ENCODE measurements around the gene NECAB3. TPM values are rescaled to one million over a fixed set of nuclear protein-coding genes. Genes with fewer than 3 reads are reported as not detected.

Gene NECAB3
- total and polyA plus RNA-seq, 2 of the 4 experiments (the other 2 are of a cell fraction), result 8.6 to 28.4 TPM

DNA sequence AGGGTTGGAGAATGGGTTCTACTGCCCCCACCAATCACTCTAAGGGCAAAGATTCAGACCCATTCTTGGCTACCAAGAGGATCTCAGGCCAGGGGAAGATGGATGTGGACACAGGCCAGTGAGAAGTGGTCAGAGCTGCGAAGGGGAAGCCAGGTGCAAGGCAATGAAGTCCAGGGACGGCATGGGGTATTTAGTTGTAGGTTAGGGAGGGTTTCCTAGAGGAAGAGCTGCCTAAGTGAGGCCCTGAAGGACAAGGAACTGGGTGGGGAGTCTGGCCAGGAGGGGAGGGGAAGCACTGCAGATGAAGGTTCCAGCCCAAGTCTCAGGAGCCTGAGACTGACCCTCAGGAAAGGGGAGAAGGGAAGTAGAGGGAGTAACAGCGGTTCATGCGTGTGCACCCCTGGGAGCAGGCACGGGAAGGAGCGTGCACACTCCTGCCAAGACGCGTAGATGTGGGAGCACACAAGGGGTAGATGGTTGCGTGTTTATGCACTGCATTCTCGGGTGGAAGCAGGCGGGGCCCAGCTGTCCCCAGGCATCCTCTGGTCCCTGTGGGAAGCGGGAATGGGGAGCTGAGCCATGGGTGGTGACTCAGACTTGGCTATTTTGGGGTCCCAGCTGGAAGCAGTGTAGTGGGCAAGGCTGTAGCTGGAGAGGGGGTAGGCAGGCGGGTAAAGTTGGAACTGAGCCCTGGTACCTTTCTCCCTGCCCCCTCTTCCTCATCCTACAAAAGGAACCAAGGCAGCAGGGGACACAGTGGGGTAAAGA is 4.2 kb downstream of the NECAB3 start (continued):
- TF ChIP-seq MAZ (IDR thresholded peaks at IDR 0.05; ENCODE audit: borderline replicate concordance, low read depth, low read length), result no peak

GRCh38 chr20:33669224-33669623 is 5.0 kb downstream of the NECAB3 start:
- ATAC-seq (ENCODE audit: low read depth), result no peak
- Histone ChIP-seq H3K9me1 (ENCODE audit: insufficient read depth, low read length) (peaks cover 24% of the 10 kb centered on the region), H3K4me1 (ENCODE audit: control insufficient read depth, insufficient read depth, low read length) (peaks cover 23% of the 10 kb centered on the region), H2BK120ac (ENCODE audit: low read depth, low read length) (no peak overlapping the region), H2AK9ac (replicated peaks; ENCODE audit: low read depth, low read length, poor library complexity) (no peak overlapping the region), H3K36me3 (ENCODE audit: control insufficient read depth, insufficient read depth, low read length) (peaks cover 13% of the 10 kb centered on the region), H3K18ac (ENCODE audit: low read depth, low read length) (no peak overlapping the region), H3K56ac (ENCODE audit: extremely low read depth, insufficient read depth, low read length) (no peak overlapping the region), H2AFZ (replicated peaks; ENCODE audit: low read length, poor library complexity) (no peak overlapping the region), H3K27me3 (ENCODE audit: control insufficient read depth, insufficient read depth, low read length) (no peaks in the 10 kb centered on the region), H2BK15ac (ENCODE audit: low read depth, low read length) (no peak overlapping the region), H3K4ac (ENCODE audit: low read depth, low read length) (no peak overlapping the region), H3K4me3 (ENCODE audit: insufficient read depth, low read depth, low read length) (no peak overlapping the region), H4K8ac (ENCODE audit: low read depth in 2 of 2, low read length in 2 of 2) (no peak overlapping the region), H2AK5ac (ENCODE audit: low read depth, low read length) (no peak overlapping the region), H4K5ac (ENCODE audit: low read depth, low read length) (no peak overlapping the region), H3K79me1 (ENCODE audit: low read depth in 1 of 2, low read length in 2 of 2) (peaks cover 12 to 72% of the 10 kb centered on the region in 2 experiments; a peak in 3 of 4 replicates), H2BK5ac (ENCODE audit: low read depth, low read length, poor library complexity, severe bottlenecking) (no peak overlapping the region), H4K91ac (ENCODE audit: insufficient read depth, low read depth, low read length) (no peak overlapping the region), H3K9ac (ENCODE audit: low read depth, low read length) (no peak overlapping the region), H3K23ac (ENCODE audit: low read depth, low read length) (no peak overlapping the region), H3K14ac (replicated peaks; ENCODE audit: low read depth, low read length) (no peak overlapping the region), H3K27ac (ENCODE audit: insufficient read depth, low read length) (no peak overlapping the region), H3K9me3 (ENCODE audit: control insufficient read depth, insufficient read depth, low read length) (no peaks in the 10 kb centered on the region), H2BK20ac (ENCODE audit: low read depth, low read length) (no peak overlapping the region), H4K20me1 (ENCODE audit: insufficient read depth, low read length) (peaks cover 22% of the 10 kb centered on the region; the same call in 1 of the 2 replicates), H3K4me2 (ENCODE audit: low read depth, low read length) (no peak overlapping the region)
- ChIA-PET CTCF (interaction anchor here (0.6 kb wide), 1 partner anchor 50 kb away, joined by 5 read pairs; no protein-coding TSS in a partner anchor), POLR2A (ENCODE audit: unreplicated experiment) (no interaction called here)
- no peak for DNase-seq
- no CpG with 5 or more reads among the region's 5 CpGs for WGBS, 2 experiments (ENCODE audit: extremely low coverage in 2 of 2, insufficient read length in 1 of 2)
- no TSS peak for BruUV-seq (replicated peaks)
- in situ Hi-C loops (cut with MboI; ENCODE audit: low sequenced_read_pairs) (no loop called here), dilution Hi-C loops (cut with HindIII; ENCODE audit: low sequenced_read_pairs, unreplicated experiment) (no loop called here), intact Hi-C loops (cut with micrococcal nuclease) (loop anchor here (5.0 to 10.0 kb wide), 2 partner anchors 63 to 146 kb away; partner anchors contain the start of genes CHMP4B and ZNF341)
- TF ChIP-seq CEBPB (IDR thresholded peaks at IDR 0.05; ENCODE audit: low read depth, low read length), result no peak
- TF ChIP-seq POLR2A (IDR thresholded peaks at IDR 0.05; ENCODE audit: low read depth, low read length), result no peak
- no peak for TF ChIP-seq RAD21 (IDR thresholded peaks at IDR 0.05; ENCODE audit: low read length)
- TF ChIP-seq RCOR1 (IDR thresholded peaks at IDR 0.05; ENCODE audit: insufficient replicate concordance, low read length), result no peak
- TF ChIP-seq MXI1 (IDR thresholded peaks at IDR 0.05; ENCODE audit: borderline replicate concordance, low read depth, low read length), result no peak
- no peak for TF ChIP-seq BHLHE40 (IDR thresholded peaks at IDR 0.05; ENCODE audit: low read depth, low read length)
- no peak for TF ChIP-seq RFX5 (IDR thresholded peaks at IDR 0.05; ENCODE audit: low read depth, low read length)
- TF ChIP-seq, protein P1, sequence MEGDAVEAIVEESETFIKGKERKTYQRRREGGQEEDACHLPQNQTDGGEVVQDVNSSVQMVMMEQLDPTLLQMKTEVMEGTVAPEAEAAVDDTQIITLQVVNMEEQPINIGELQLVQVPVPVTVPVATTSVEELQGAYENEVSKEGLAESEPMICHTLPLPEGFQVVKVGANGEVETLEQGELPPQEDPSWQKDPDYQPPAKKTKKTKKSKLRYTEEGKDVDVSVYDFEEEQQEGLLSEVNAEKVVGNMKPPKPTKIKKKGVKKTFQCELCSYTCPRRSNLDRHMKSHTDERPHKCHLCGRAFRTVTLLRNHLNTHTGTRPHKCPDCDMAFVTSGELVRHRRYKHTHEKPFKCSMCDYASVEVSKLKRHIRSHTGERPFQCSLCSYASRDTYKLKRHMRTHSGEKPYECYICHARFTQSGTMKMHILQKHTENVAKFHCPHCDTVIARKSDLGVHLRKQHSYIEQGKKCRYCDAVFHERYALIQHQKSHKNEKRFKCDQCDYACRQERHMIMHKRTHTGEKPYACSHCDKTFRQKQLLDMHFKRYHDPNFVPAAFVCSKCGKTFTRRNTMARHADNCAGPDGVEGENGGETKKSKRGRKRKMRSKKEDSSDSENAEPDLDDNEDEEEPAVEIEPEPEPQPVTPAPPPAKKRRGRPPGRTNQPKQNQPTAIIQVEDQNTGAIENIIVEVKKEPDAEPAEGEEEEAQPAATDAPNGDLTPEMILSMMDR (conservative IDR thresholded peaks at IDR 0.05; ENCODE audit: low read depth, low read length), result no peak
- TF ChIP-seq MAZ (IDR thresholded peaks at IDR 0.05; ENCODE audit: borderline replicate concordance, low read depth, low read length), result no peak
- no peak for TF ChIP-seq USF2 (IDR thresholded peaks at IDR 0.05; ENCODE audit: low read depth, low read length)
- no peak for TF ChIP-seq SMC3 (IDR thresholded peaks at IDR 0.05; ENCODE audit: low read depth, low read length)
- no peak for TF ChIP-seq NFE2L2 (IDR thresholded peaks at IDR 0.05; ENCODE audit: low read depth, low read length)
- TF ChIP-seq MAFK (IDR thresholded peaks at IDR 0.05; ENCODE audit: low read depth, low read length), result no peak
- no peak for TF ChIP-seq CHD1 (IDR thresholded peaks at IDR 0.05; ENCODE audit: low read depth, low read length)

Data from IMR-90 (cell line).